Activated T-cell treated with anti-CD3 and anti-CD28 coated beads, Interleukin-2, amount 50 U/mL, for 72 hours (primary cell): Measurements from ENCODE around the gene ZNF197. TPM values are rescaled to one million over a fixed set of nuclear protein-coding genes. Genes with fewer than 3 reads are reported as not detected.
"Not testable (repeated sequence)": the region's sequence is repeated elsewhere in the genome, so short reads cannot be mapped to it uniquely, and the experiment has no call there.

ENCODE experiments used
- ATAC-seq, 2 donors: fragments of 150-1000 bp; cut with Tn5 transposase; replicated peaks in 1 of 2; 2 replicates each; pipeline ENCODE4 v1.10.0; 2021; ENCODE audit warnings: moderate library complexity in 2 of 2, mild to moderate bottlenecking in 1 of 2
- DNase-seq, 2 donors: peaks; one replicate each; pipeline ENCODE4 v3.0.0; 2021 to 2022; ENCODE audit warnings: mixed read lengths in 1 of 2
- H3K27ac Mint-ChIP-seq: one replicate; pipeline ENCODE4 v1.8.0; 2022; ENCODE audit warnings: mild to moderate bottlenecking, moderate library complexity, mixed read lengths
- H3K27me3 Mint-ChIP-seq: one replicate; pipeline ENCODE4 v1.8.0; 2022; ENCODE audit warnings: low read depth, mixed read lengths
- H3K36me3 Mint-ChIP-seq, 2 donors: one replicate each; pipeline ENCODE4 v1.8.0; 2022; ENCODE audit warnings: mixed read lengths in 2 of 2, mild to moderate bottlenecking in 1 of 2; ENCODE audit not compliant: insufficient read depth in 2 of 2
- H3K4me1 Mint-ChIP-seq: one replicate; pipeline ENCODE4 v1.8.0; 2022; ENCODE audit warnings: low read depth, mixed read lengths
- H3K4me3 Mint-ChIP-seq, 2 donors: one replicate each; pipeline ENCODE4 v1.8.0; 2022; ENCODE audit warnings: mild to moderate bottlenecking in 2 of 2, mixed read lengths in 2 of 2, moderate library complexity in 2 of 2
- H3K9me3 Mint-ChIP-seq, 2 donors: one replicate each; pipeline ENCODE4 v1.8.0; 2022; ENCODE audit warnings: mixed read lengths in 2 of 2
- total RNA-seq, 2 donors: library from RNA; stranded (reverse); gene quantifications; one replicate each; pipeline ENCODE4 v1.2.3, GENCODE V29; 2022

ZNF197 gene
- total RNA-seq = 10 to 100 TPM; 14.8 to 15.7 TPM

- Mint-ChIP-seq H3K4me3 (peak within 1 kb of the TSS; percentile 80 to 87), H3K36me3 (peaks cover 3 to 9% of the 10 kb centered on the region in 2 donors), H3K27me3 (no peaks in the 10 kb centered on the region), H3K27ac (peak within 1 kb of the TSS; percentile 87), H3K9me3 (no peaks in the 10 kb centered on the region), H3K4me1 (peaks cover 25% of the 10 kb centered on the region)
- DNase-seq = peak; percentile 73 to 75
- peak; percentile 95 for ATAC-seq
Measured at GRCh38 chr3:44624749-44625480, at the start of gene ZNF197. ZNF197 (plus strand) TSS chr3:44625036; CDS start chr3:44629155, 4,119 bp downstream.

GRCh38 chr3:44576613-44577012 lies 48.2 kb upstream of the ZNF197 start:
- Mint-ChIP-seq H3K36me3 (peaks cover 20 to 26% of the 10 kb centered on the region in 2 donors), H3K9me3 (peaks cover 13 to 18% of the 10 kb centered on the region in 2 donors), H3K27ac (no peak overlapping the region), H3K27me3 (no peaks in the 10 kb centered on the region), H3K4me1 (no peaks in the 10 kb centered on the region), H3K4me3 (no peak overlapping the region)
- no peak for DNase-seq
- no peak for ATAC-seq

GRCh38 chr3:44577354-44577952 lies 47.4 kb upstream of the ZNF197 start:
- Mint-ChIP-seq H3K36me3 (peaks cover 11 to 18% of the 10 kb centered on the region in 2 donors), H3K9me3 (peaks cover 6 to 10% of the 10 kb centered on the region in 2 donors)
- not testable (repeated sequence) for H3K4me1 Mint-ChIP-seq, DNase-seq, H3K4me3 Mint-ChIP-seq, H3K27me3 Mint-ChIP-seq, H3K27ac Mint-ChIP-seq, ATAC-seq

- not testable (repeated sequence) for H3K4me3 Mint-ChIP-seq, H3K27ac Mint-ChIP-seq, H3K27me3 Mint-ChIP-seq, H3K9me3 Mint-ChIP-seq, ATAC-seq, DNase-seq, H3K4me1 Mint-ChIP-seq
- H3K36me3 Mint-ChIP-seq = peaks cover 8 to 18% of the 10 kb centered on the region in 2 donors
Measured at GRCh38 chr3:44578316-44578715, 46.5 kb upstream of the ZNF197 start.

- not testable (repeated sequence) for H3K27ac Mint-ChIP-seq, DNase-seq
- peaks cover 6 to 11% of the 10 kb centered on the region in 2 donors for H3K9me3 Mint-ChIP-seq
Measured at GRCh38 chr3:44578924-44579515, 45.8 kb upstream of the ZNF197 start.

GRCh38 chr3:44579749-44580148 lies 45.1 kb upstream of the ZNF197 start:
- Mint-ChIP-seq H3K36me3 (peaks cover 13 to 22% of the 10 kb centered on the region in 2 donors), H3K9me3 (peaks cover 6 to 11% of the 10 kb centered on the region in 2 donors), H3K27me3 (peaks cover 19% of the 10 kb centered on the region)
- ATAC-seq, H3K4me1 Mint-ChIP-seq, H3K4me3 Mint-ChIP-seq, DNase-seq, H3K27ac Mint-ChIP-seq: not testable (repeated sequence)

More at GRCh38 chr3:44578924-44579515, 45.8 kb upstream of the ZNF197 start:
- not testable (repeated sequence) for H3K4me3 Mint-ChIP-seq, ATAC-seq, H3K4me1 Mint-ChIP-seq
- Mint-ChIP-seq H3K27me3 (peaks cover 12% of the 10 kb centered on the region), H3K36me3 (peaks cover 13 to 22% of the 10 kb centered on the region in 2 donors)

GRCh38 chr3:44580971-44581370 lies 43.9 kb upstream of the ZNF197 start:
- not testable (repeated sequence) for H3K9me3 Mint-ChIP-seq, ATAC-seq, H3K27ac Mint-ChIP-seq, DNase-seq, H3K4me3 Mint-ChIP-seq
- Mint-ChIP-seq H3K27me3 (peaks cover 30% of the 10 kb centered on the region), H3K4me1 (peaks cover 12% of the 10 kb centered on the region), H3K36me3 (peaks cover 13 to 22% of the 10 kb centered on the region in 2 donors)

- H3K9me3 Mint-ChIP-seq = peaks cover 16 to 17% of the 10 kb centered on the region in 2 donors
Measured at GRCh38 chr3:44584646-44585501, 40.0 kb upstream of the ZNF197 start, which contains the start of gene ZNF660. ZNF660 (plus strand) TSS chr3:44584964; CDS start chr3:44594194, 9,230 bp downstream.

GRCh38 chr3:44596621-44597020 lies 28.2 kb upstream of the ZNF197 start:
- Mint-ChIP-seq H3K27me3 (no peaks in the 10 kb centered on the region), H3K27ac (no peak overlapping the region), H3K4me3 (no peak overlapping the region), H3K4me1 (no peaks in the 10 kb centered on the region), H3K9me3 (peaks cover 13 to 22% of the 10 kb centered on the region in 2 donors), H3K36me3 (peaks cover 13 to 14% of the 10 kb centered on the region in 2 donors)
- no peak for DNase-seq
- no peak for ATAC-seq

More at GRCh38 chr3:44584646-44585501, 40.0 kb upstream of the ZNF197 start, which contains the start of gene ZNF660:
- no peak within 1 kb of the TSS for H3K27ac Mint-ChIP-seq
- peak; percentile 6 for DNase-seq
- H3K4me1 Mint-ChIP-seq = peaks cover 12% of the 10 kb centered on the region
- H3K4me3 Mint-ChIP-seq = peak within 1 kb of the TSS; percentile 67 to 74
- H3K36me3 Mint-ChIP-seq = peaks cover 12 to 17% of the 10 kb centered on the region in 2 donors
- H3K27me3 Mint-ChIP-seq = peaks cover 33% of the 10 kb centered on the region
- ATAC-seq = peak; percentile 62 to 73

- peaks cover 0 to 1% of the 10 kb centered on the region in 2 donors for H3K36me3 Mint-ChIP-seq
- H3K4me1 Mint-ChIP-seq = no peaks in the 10 kb centered on the region
- H3K27ac Mint-ChIP-seq = no peak overlapping the region
- no peaks in the 10 kb centered on the region for H3K27me3 Mint-ChIP-seq
- DNase-seq (no peak), ATAC-seq (no peak)
- peaks cover 0 to under 1% of the 10 kb centered on the region in 2 donors for H3K9me3 Mint-ChIP-seq
- no peak overlapping the region for H3K4me3 Mint-ChIP-seq
Measured at GRCh38 chr3:44601749-44602148, 23.1 kb upstream of the ZNF197 start.

- no peaks in the 10 kb centered on the region for H3K36me3 Mint-ChIP-seq
- no peak for DNase-seq
- no peak for ATAC-seq
- H3K4me3 Mint-ChIP-seq = no peak overlapping the region
- no peak overlapping the region for H3K27ac Mint-ChIP-seq
- H3K9me3 Mint-ChIP-seq = no peaks in the 10 kb centered on the region
- peaks cover 6% of the 10 kb centered on the region for H3K4me1 Mint-ChIP-seq
- H3K27me3 Mint-ChIP-seq = no peaks in the 10 kb centered on the region
Measured at GRCh38 chr3:44612678-44613077, 12.2 kb upstream of the ZNF197 start.

GRCh38 chr3:44628716-44629115 lies 3.9 kb downstream of the ZNF197 start:
- H3K36me3 Mint-ChIP-seq = peaks cover 7 to 19% of the 10 kb centered on the region in 2 donors
- H3K4me1 Mint-ChIP-seq = peaks cover 25% of the 10 kb centered on the region

More at GRCh38 chr3:44628716-44629115, 3.9 kb downstream of the ZNF197 start:
- Mint-ChIP-seq H3K9me3 (no peaks in the 10 kb centered on the region), H3K4me3 (no peak overlapping the region), H3K27me3 (no peaks in the 10 kb centered on the region), H3K27ac (no peak overlapping the region)
- ATAC-seq = no peak
- no peak for DNase-seq
